Sigmoid colon (tissue), 7 donors: ENCODE measurements around the gene STK24. TPM values are rescaled to one million over a fixed set of nuclear protein-coding genes. Genes with fewer than 3 reads are reported as not detected.

ENCODE experiments used
- DNase-seq: peaks from one replicate; pipeline ENCODE4 v3.0.0-alpha.2; 2019
- H3K27ac ChIP-seq, 4 donors: fragments of 200-600 bp; sonication (generic); one replicate each; pipeline ENCODE4 v1.5.1; 2016 to 2019; ENCODE audit warnings: mild to moderate bottlenecking in 1 of 4
- H3K27me3 ChIP-seq, 3 donors: fragments of 200-600 bp; sonication (generic); one replicate each; pipeline ENCODE4 v1.5.1; 2019; ENCODE audit warnings: mild to moderate bottlenecking in 1 of 3
- H3K36me3 ChIP-seq, 4 donors: fragments of 200-600 bp; sonication (generic); one replicate each; pipeline ENCODE4 v1.5.1; 2016 to 2019
- H3K4me1 ChIP-seq, 4 donors: fragments of 200-600 bp; sonication (generic); one replicate each; pipeline ENCODE4 v1.5.1; 2017 to 2019
- H3K4me3 ChIP-seq, 4 donors: fragments of 200-600 bp; sonication (generic); one replicate each; pipeline ENCODE4 v1.5.1; 2017 to 2019; ENCODE audit warnings: mild to moderate bottlenecking in 2 of 4, moderate library complexity in 1 of 4
- H3K9me3 ChIP-seq, 4 donors: fragments of 200-600 bp in 3 of 4; sonication (generic) in 3 of 4; one replicate each; pipeline versions ENCODE4 v1.5.1 to v1.6.1; 2013 to 2019
- CTCF ChIP-seq, 4 experiments: fragments of 450-650 bp in 3 of 4; fragments of 200-600 bp in 1 of 4; IDR thresholded peaks; one replicate each; pipeline ENCODE4 v1.5.1; 2016 to 2019; ENCODE audit warnings: antibody characterized with exemption in 4 of 4, mild to moderate bottlenecking in 3 of 4, moderate library complexity in 2 of 4
- EP300 ChIP-seq, 4 donors: sonication (generic); formaldehyde crosslinking; IDR thresholded peaks; one replicate each; pipeline ENCODE4 v1.6.1; 2017; ENCODE audit warnings: antibody characterized with exemption in 4 of 4
- POLR2A ChIP-seq, 2 donors: fragments of 450-650 bp; IDR thresholded peaks; one replicate each; pipeline ENCODE4 v1.6.1; 2016; ENCODE audit warnings: antibody characterized with exemption in 2 of 2, mild to moderate bottlenecking in 2 of 2, moderate library complexity in 2 of 2
- POLR2AphosphoS5 ChIP-seq, 4 donors: sonication (generic); formaldehyde crosslinking; IDR thresholded peaks; one replicate each; pipeline ENCODE4 v1.6.1; 2017; ENCODE audit warnings: antibody characterized with exemption in 4 of 4
- WGBS, 2 donors: extraction: QIAGEN DNeasy Blood & Tissue Kit; methylation state at CpG; one replicate each; pipeline ENCODE4 v1.1.7; 2013; 5-methylcytosine and 5-hydroxymethylcytosine counted together
- intact Hi-C: fragments of 100-400 bp; cut with DNase I; formaldehyde crosslinking; loops from one replicate; pipeline ENCODE4 v1.15.1; 2023
- polyA plus RNA-seq, 3 donors: library from polyadenylated mRNA; stranded (reverse); fragments of 200-250 nt; gene quantifications; one replicate each; pipeline ENCODE4 v1.2.3, GENCODE V29; 2013
- total RNA-seq, 4 donors: library from RNA; depleted of rRNA; stranded (reverse); fragments of >200 nt; gene quantifications; one replicate each; pipeline ENCODE4 v1.1.0, GENCODE V29; 2016
- donor health status: healthy with polysubstance abuse.
- donor health status: Bipolar disorder and iron deficiency.
- donor health status: healthy.

The STK24 gene
- total and polyA plus RNA-seq, 7 donors = 59.7 to 200 (median 78.9) TPM

GRCh38 chr13:98537740-98538139 is 39.2 kb downstream of the STK24 start:
- no peaks in the 10 kb centered on the region for H3K36me3 ChIP-seq
- intact Hi-C loops = no loop called here
- H3K27ac ChIP-seq = no peak overlapping the region
- no peak for TF ChIP-seq POLR2AphosphoS5 (IDR thresholded peaks at IDR 0.05)
- TF ChIP-seq CTCF (IDR thresholded peaks at IDR 0.05) = no peak
- TF ChIP-seq EP300 (IDR thresholded peaks at IDR 0.05) = no peak
- no peak for TF ChIP-seq POLR2A (IDR thresholded peaks at IDR 0.05)
- no peaks in the 10 kb centered on the region for H3K9me3 ChIP-seq
- DNase-seq = peak; percentile 18
- 80 to 97% methylated on average over 6 of the region's 6 CpGs for WGBS, 2 donors
- no peaks in the 10 kb centered on the region for H3K27me3 ChIP-seq
- H3K4me1 ChIP-seq = peaks cover 0 to 90% (median 61%) of the 10 kb centered on the region in 4 donors
- no peak overlapping the region for H3K4me3 ChIP-seq

DNA sequence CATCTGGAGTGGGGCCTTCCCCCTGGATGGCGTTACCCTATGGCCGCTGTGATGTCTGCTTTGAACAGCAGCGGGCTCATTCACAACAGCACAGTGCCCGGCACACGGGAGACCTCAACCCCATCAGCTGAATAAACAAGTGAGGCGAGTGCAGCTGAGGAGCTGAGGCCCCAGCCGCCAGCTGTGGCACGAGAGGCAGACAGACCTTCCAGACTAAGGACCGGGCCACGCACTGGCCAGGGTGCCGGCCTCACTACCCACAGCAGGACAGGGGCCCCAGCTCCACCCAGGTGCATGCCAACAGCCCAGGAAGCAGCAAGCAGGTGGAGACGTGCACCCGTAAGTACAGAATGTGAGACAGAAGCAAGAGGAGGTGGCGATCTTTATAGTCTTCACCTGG is 39.6 kb downstream of the STK24 start:
- TF ChIP-seq POLR2A (IDR thresholded peaks at IDR 0.05) (no peak), CTCF (IDR thresholded peaks at IDR 0.05) (no peak), EP300 (IDR thresholded peaks at IDR 0.05) (no peak), POLR2AphosphoS5 (IDR thresholded peaks at IDR 0.05) (no peak)
- Histone ChIP-seq H3K27me3 (no peaks in the 10 kb centered on the region), H3K36me3 (no peaks in the 10 kb centered on the region), H3K4me3 (no peak overlapping the region), H3K27ac (no peak overlapping the region), H3K4me1 (peaks cover 0 to 89% (median 57%) of the 10 kb centered on the region in 4 donors), H3K9me3 (no peaks in the 10 kb centered on the region)
- DNase-seq = no peak
- intact Hi-C loops = no loop called here
- WGBS, 2 donors = 87 to 88% methylated on average over 14 of the region's 14 CpGs

GRCh38 chr13:98536729-98537128 is 40.2 kb downstream of the STK24 start:
- no peaks in the 10 kb centered on the region for H3K36me3 ChIP-seq
- no peaks in the 10 kb centered on the region for H3K27me3 ChIP-seq
- no peak overlapping the region for H3K4me3 ChIP-seq
- 91 to 92% methylated on average over 14 of the region's 14 CpGs for WGBS, 2 donors
- intact Hi-C loops = no loop called here
- peak; percentile 56 for DNase-seq
- no peaks in the 10 kb centered on the region for H3K9me3 ChIP-seq
- H3K4me1 ChIP-seq = peaks cover 0 to 88% (median 53%) of the 10 kb centered on the region in 4 donors
- TF ChIP-seq EP300 (IDR thresholded peaks at IDR 0.05) = no peak
- TF ChIP-seq POLR2AphosphoS5 (IDR thresholded peaks at IDR 0.05) = no peak
- no peak for TF ChIP-seq POLR2A (IDR thresholded peaks at IDR 0.05)
- TF ChIP-seq CTCF (IDR thresholded peaks at IDR 0.05) = no peak
- H3K27ac ChIP-seq = no peak overlapping the region

DNA sequence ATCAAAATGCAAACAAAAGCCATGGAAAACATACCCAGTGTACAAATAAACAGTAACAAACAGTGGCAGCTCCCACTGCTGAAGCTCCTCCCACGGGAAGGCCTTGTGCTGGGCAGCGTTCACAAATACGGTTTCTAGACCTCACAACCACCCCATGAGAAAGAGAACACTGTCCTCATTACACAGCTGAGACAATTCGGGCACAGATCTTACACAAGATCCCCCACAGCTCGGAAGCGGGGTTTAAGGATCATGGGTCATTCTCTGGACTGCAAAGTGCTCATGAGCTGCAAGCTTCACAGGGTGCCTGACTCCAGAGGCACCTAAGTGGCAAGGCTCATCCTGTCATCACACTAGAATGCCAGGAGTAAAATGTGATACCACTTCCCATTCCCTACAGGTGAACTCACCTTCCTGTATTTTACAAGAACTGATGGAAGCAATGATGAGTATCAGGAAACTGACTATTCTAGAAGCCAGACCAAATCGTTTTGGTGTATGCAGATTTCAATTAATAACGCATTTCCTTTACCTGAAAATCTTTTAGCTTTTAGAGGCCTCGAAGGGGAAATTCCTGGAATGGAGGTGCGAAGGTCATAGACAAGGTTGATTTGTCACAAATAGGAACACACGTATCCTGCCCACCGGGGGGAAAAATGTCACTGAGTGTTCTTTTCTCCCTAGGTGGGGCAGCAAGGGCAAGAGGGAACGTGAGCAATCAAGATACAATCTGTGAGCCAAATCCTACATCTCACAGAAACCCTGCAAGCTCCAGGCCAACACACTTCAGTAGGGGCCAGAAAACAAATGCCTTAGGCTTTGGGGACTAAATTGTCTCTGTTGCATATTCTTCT is 41.2 kb downstream of the STK24 start:
- no peaks in the 10 kb centered on the region for H3K36me3 ChIP-seq
- intact Hi-C loops = no loop called here
- no peak overlapping the region for H3K4me3 ChIP-seq
- no peak for TF ChIP-seq EP300 (IDR thresholded peaks at IDR 0.05)
- no peak for TF ChIP-seq POLR2A (IDR thresholded peaks at IDR 0.05)
- no peak for TF ChIP-seq POLR2AphosphoS5 (IDR thresholded peaks at IDR 0.05)
- no peak overlapping the region for H3K27ac ChIP-seq
- peak; percentile 38 for DNase-seq
- H3K9me3 ChIP-seq = no peaks in the 10 kb centered on the region
- H3K27me3 ChIP-seq = no peaks in the 10 kb centered on the region
- WGBS, 2 donors = 70 to 78% methylated on average over 13 of the region's 13 CpGs
- H3K4me1 ChIP-seq = peaks cover 0 to 87% (median 44%) of the 10 kb centered on the region in 4 donors

DNA sequence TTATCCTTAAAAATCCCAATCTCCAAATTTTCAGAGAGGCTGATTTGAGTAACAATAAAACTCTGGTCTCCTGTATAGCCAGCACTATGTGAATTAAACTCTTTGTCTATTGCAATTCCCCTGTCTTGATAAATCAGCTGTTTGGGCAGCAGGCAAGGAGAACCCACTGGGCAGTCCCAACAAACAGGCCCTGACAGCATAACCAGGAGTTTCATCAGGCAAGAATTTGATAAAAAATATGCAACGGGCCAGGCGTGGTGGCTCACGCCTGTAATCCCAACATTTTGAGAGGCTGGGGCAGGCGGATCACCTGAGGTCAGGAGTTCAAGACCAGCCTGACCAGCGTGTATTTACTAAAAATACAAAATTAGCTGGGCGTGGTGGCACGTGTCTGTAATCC is 42.1 kb downstream of the STK24 start:
- intact Hi-C loops = no loop called here
- H3K27ac ChIP-seq = no peak overlapping the region
- 70 to 93% methylated on average over 7 of the region's 7 CpGs for WGBS, 2 donors
- H3K4me3 ChIP-seq = no peak overlapping the region
- DNase-seq = peak; percentile 46
- TF ChIP-seq POLR2A (IDR thresholded peaks at IDR 0.05) = no peak
- no peak for TF ChIP-seq POLR2AphosphoS5 (IDR thresholded peaks at IDR 0.05)
- no peak for TF ChIP-seq EP300 (IDR thresholded peaks at IDR 0.05)
- TF ChIP-seq CTCF (IDR thresholded peaks at IDR 0.05) = no peak
- H3K4me1 ChIP-seq = peaks cover 0 to 79% (median 36%) of the 10 kb centered on the region in 4 donors
- H3K9me3 ChIP-seq = no peaks in the 10 kb centered on the region
- no peaks in the 10 kb centered on the region for H3K27me3 ChIP-seq
- no peaks in the 10 kb centered on the region for H3K36me3 ChIP-seq
